SK-N-SH treated with all-trans-retinoic acid at 6 μM for 48 hours (cell line): ENCODE data around the gene AP1S1.

Experiments
- CSDC2 ChIP-seq: fragments of 250-450 bp; sonication (Bioruptor Pico); IDR thresholded peaks from 2 replicates; pipeline ENCODE4 v1.5.0; 2020; ENCODE audit warnings: mild to moderate bottlenecking, moderate library complexity
- ZFP3 ChIP-seq: fragments of 250-450 bp; sonication (Bioruptor Pico); IDR thresholded peaks from 2 replicates; pipeline ENCODE4 v1.5.0; 2020; ENCODE audit warnings: mild to moderate bottlenecking, moderate library complexity
- ZNF8 ChIP-seq: fragments of 450-650 bp; formaldehyde crosslinking; IDR thresholded peaks from 2 replicates; pipeline ENCODE4 v1.5.0; 2020; ENCODE audit warnings: mild to moderate bottlenecking, moderate library complexity
- TF ChIP-seq, protein P1 (sequence below): fragments of 250-450 bp; sonication (Bioruptor Pico); IDR thresholded peaks from 2 replicates; pipeline ENCODE4 v1.8.0; 2020; ENCODE audit warnings: mild to moderate bottlenecking, moderate library complexity, borderline replicate concordance
- TF ChIP-seq, protein P2 (sequence below): fragments of 250-450 bp; sonication (Bioruptor Pico); IDR thresholded peaks from 2 replicates; pipeline ENCODE4 v1.8.0; 2021; ENCODE audit warnings: low read depth, mild to moderate bottlenecking, moderate library complexity, borderline replicate concordance

- TF ChIP-seq ZFP3 (CRISPR knock-in tag) (no peak), ZNF8 (CRISPR knock-in tag) (no peak), CSDC2 (CRISPR knock-in tag) (no peak)
- TF ChIP-seq, protein P1, sequence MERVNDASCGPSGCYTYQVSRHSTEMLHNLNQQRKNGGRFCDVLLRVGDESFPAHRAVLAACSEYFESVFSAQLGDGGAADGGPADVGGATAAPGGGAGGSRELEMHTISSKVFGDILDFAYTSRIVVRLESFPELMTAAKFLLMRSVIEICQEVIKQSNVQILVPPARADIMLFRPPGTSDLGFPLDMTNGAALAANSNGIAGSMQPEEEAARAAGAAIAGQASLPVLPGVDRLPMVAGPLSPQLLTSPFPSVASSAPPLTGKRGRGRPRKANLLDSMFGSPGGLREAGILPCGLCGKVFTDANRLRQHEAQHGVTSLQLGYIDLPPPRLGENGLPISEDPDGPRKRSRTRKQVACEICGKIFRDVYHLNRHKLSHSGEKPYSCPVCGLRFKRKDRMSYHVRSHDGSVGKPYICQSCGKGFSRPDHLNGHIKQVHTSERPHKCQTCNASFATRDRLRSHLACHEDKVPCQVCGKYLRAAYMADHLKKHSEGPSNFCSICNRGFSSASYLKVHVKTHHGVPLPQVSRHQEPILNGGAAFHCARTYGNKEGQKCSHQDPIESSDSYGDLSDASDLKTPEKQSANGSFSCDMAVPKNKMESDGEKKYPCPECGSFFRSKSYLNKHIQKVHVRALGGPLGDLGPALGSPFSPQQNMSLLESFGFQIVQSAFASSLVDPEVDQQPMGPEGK (CRISPR knock-in tag) = no peak
- TF ChIP-seq, protein P2, sequence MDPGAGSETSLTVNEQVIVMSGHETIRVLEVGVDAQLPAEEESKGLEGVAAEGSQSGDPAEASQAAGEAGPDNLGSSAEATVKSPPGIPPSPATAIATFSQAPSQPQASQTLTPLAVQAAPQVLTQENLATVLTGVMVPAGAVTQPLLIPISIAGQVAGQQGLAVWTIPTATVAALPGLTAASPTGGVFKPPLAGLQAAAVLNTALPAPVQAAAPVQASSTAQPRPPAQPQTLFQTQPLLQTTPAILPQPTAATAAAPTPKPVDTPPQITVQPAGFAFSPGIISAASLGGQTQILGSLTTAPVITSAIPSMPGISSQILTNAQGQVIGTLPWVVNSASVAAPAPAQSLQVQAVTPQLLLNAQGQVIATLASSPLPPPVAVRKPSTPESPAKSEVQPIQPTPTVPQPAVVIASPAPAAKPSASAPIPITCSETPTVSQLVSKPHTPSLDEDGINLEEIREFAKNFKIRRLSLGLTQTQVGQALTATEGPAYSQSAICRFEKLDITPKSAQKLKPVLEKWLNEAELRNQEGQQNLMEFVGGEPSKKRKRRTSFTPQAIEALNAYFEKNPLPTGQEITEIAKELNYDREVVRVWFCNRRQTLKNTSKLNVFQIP = no peak
Observed at GRCh38 chr7:101112233-101112632, 42.0 kb upstream of the AP1S1 start.
